Activated CD4-positive, CD25-positive, alpha-beta regulatory T cell treated with anti-CD3 and anti-CD28 coated beads, Interleukin-2, amount 50 U/mL, for 24 hours (primary cell): ENCODE results near the gene EIF3M.

Source experiments
- ATAC-seq, 2 donors: fragments of 150-1000 bp; cut with Tn5 transposase; one replicate each; pipeline ENCODE4 v1.10.0; 2021; ENCODE audit warnings: mild to moderate bottlenecking in 1 of 2, moderate library complexity in 1 of 2

The EIF3M gene

GRCh38 chr11:32583459-32584271 lies at the start of gene EIF3M:
TSS of gene EIF3M (plus strand) at chr11:32583831. CDS start at chr11:32583888, 57 bp downstream.
- ATAC-seq, result peak; percentile 99

GRCh38 chr11:32538804-32539203 lies 44.8 kb upstream of the EIF3M start:
- ATAC-seq, result no peak

GRCh38 chr11:32549611-32550187 lies 33.9 kb upstream of the EIF3M start:
- no peak for ATAC-seq

GRCh38 chr11:32550207-32550606 lies 33.4 kb upstream of the EIF3M start:
- ATAC-seq, result no peak

GRCh38 chr11:32555091-32555490 lies 28.5 kb upstream of the EIF3M start:
- no peak for ATAC-seq

- no peak for ATAC-seq
Observed at GRCh38 chr11:32555895-32556294, 27.7 kb upstream of the EIF3M start.

- no peak for ATAC-seq
Observed at GRCh38 chr11:32561835-32562234, 21.8 kb upstream of the EIF3M start.

GRCh38 chr11:32562839-32563599 lies 20.6 kb upstream of the EIF3M start:
- no peak for ATAC-seq

GRCh38 chr11:32563600-32563959 lies 20.1 kb upstream of the EIF3M start:
- ATAC-seq, result no peak

- peak; percentile 53 to 68 for ATAC-seq
Observed at GRCh38 chr11:32566517-32566916, 17.1 kb upstream of the EIF3M start.

- ATAC-seq, result no peak
Observed at GRCh38 chr11:32567154-32567553, 16.5 kb upstream of the EIF3M start.

GRCh38 chr11:32569313-32569881 lies 14.2 kb upstream of the EIF3M start:
- no peak for ATAC-seq

- ATAC-seq, result no peak
Observed at GRCh38 chr11:32571039-32571438, 12.6 kb upstream of the EIF3M start.

- ATAC-seq, result no peak
Observed at GRCh38 chr11:32573228-32573627, 10.4 kb upstream of the EIF3M start.

GRCh38 chr11:32574421-32574820 lies 9.2 kb upstream of the EIF3M start:
- no peak for ATAC-seq

GRCh38 chr11:32575070-32575469 lies 8.6 kb upstream of the EIF3M start:
- no peak for ATAC-seq

GRCh38 chr11:32576456-32576855 lies 7.2 kb upstream of the EIF3M start:
- no peak for ATAC-seq

- ATAC-seq, result no peak
Observed at GRCh38 chr11:32580967-32581366, 2.7 kb upstream of the EIF3M start.

- no peak for ATAC-seq
Observed at GRCh38 chr11:32581556-32581955, 2.1 kb upstream of the EIF3M start.

GRCh38 chr11:32584921-32585320 lies 1.3 kb downstream of the EIF3M start:
- no peak for ATAC-seq

GRCh38 chr11:32586576-32587190 lies 3.1 kb downstream of the EIF3M start:
- ATAC-seq, result no peak

GRCh38 chr11:32594272-32594671 lies 10.6 kb downstream of the EIF3M start:
- ATAC-seq, result no peak

- ATAC-seq, result peak in 1 of 2 donors; percentile 43
Observed at GRCh38 chr11:32596114-32596513, 12.5 kb downstream of the EIF3M start.
